ENCODE results near the gene IQCF6.
"Not testable (repeated sequence)": the region's sequence is repeated elsewhere in the genome, so short reads cannot be mapped to it uniquely, and the experiment has no call there.

The IQCF6 gene

GRCh38 chr3:51759203-51759602 lies 19.8 kb downstream of the IQCF6 start:
- no peak for DNase-seq (ENCODE audit: low read depth)

GRCh38 chr3:51753763-51754750 lies 25.0 kb downstream of the IQCF6 start:
- DNase-seq (ENCODE audit: low read depth), result not testable (repeated sequence)

GRCh38 chr3:51751287-51751686 lies 27.8 kb downstream of the IQCF6 start:
- no peak for DNase-seq (ENCODE audit: low read depth)

GRCh38 chr3:51750878-51751277 lies 28.2 kb downstream of the IQCF6 start:
- no peak for DNase-seq (ENCODE audit: low read depth)

GRCh38 chr3:51748327-51748726 lies 30.7 kb downstream of the IQCF6 start:
- no peak for DNase-seq (ENCODE audit: low read depth)

GRCh38 chr3:51747840-51748239 lies 31.2 kb downstream of the IQCF6 start:
- DNase-seq (ENCODE audit: low read depth), result no peak

- DNase-seq (ENCODE audit: low read depth), result not testable (repeated sequence)
Observed at GRCh38 chr3:51742978-51743377, 36.1 kb downstream of the IQCF6 start.

- not testable (repeated sequence) for DNase-seq (ENCODE audit: low read depth)
Observed at GRCh38 chr3:51742320-51742719, 36.7 kb downstream of the IQCF6 start.

GRCh38 chr3:51739110-51739509 lies 39.9 kb downstream of the IQCF6 start:
- no peak for DNase-seq (ENCODE audit: low read depth)

GRCh38 chr3:51735950-51736349 lies 43.1 kb downstream of the IQCF6 start:
- no peak for DNase-seq (ENCODE audit: low read depth)

- DNase-seq (ENCODE audit: low read depth), result no peak
Observed at GRCh38 chr3:51735039-51735438, 44.0 kb downstream of the IQCF6 start.

- DNase-seq (ENCODE audit: low read depth), result no peak
Observed at GRCh38 chr3:51734572-51734907, 44.5 kb downstream of the IQCF6 start.

GRCh38 chr3:51733859-51734571 lies 45.0 kb downstream of the IQCF6 start:
- DNase-seq (ENCODE audit: low read depth), result no peak

GRCh38 chr3:51729042-51729633 lies 49.9 kb downstream of the IQCF6 start:
- no peak for DNase-seq (ENCODE audit: low read depth)
